Measurements from ENCODE around the gene DYDC1. TPM values are rescaled to one million over a fixed set of nuclear protein-coding genes. Genes with fewer than 3 reads are reported as not detected.
A peak's percentile ranks its signal among the peaks of the same experiment; 100 is the strongest.
"Not testable (repeated sequence)": the region's sequence is repeated elsewhere in the genome, so short reads cannot be mapped to it uniquely, and the experiment has no call there.

DYDC1 gene
- not detected in 2 replicates for total RNA-seq (2014; rRNA removed; shearing (Covaris generic))

DNA sequence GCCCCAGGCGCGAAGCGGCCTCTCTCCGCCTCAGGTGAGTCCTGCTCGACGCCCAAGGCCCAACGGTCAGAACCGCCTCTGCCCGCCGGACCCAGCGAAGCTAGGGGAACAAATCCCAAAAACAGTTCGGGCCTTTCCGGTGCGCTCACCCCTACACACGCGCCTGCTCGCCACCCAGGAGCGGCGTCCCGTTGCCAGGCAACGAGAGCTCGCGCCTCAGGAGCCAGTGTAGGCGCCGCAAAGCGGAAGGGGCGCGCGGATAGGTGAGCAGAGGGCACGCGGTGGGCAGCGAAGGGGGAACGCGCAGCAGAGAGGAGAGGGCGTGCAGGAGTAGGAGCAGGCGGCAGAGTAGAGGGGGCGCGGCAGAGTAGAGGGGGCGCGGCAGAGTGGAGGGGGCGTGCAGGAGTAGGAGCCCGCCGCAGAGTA, at the start of gene DYDC1, which contains the start of gene DYDC2:
DYDC1 (minus strand) TSS at position 193 of the 426 bp plus-strand sequence. CDS start 4,154 bp downstream, outside the sequence.
DYDC2 (plus strand) TSS at position 219 of the 426 bp plus-strand sequence. CDS start 5,663 bp downstream, outside the sequence.
- DNase-seq (ENCODE audit: low read depth): peak; percentile 70

DNA sequence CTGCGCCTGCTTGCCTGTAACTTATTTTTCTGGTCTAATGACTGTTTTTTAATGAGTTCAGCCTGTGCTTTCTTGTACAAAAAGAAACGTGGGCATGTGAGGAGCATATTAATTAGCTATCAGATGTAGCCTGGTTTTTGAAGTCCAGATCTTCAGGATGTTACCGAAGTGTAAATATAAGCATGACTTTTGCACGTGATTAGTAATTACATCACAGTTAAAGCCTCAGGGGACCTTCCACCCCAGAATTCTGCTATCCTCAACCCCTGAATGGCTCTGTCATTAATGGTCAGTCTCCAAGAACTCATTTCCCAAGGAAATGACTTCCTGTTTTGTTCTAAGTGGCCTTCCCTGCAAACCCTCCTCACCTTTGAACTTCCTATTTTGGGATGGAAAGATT, 49.6 kb upstream of the DYDC1 start:
- DNase-seq (ENCODE audit: low read depth): no peak

- DNase-seq (ENCODE audit: low read depth): no peak
These were observed 49.1 kb upstream of the DYDC1 start for GRCh38 chr10:80405626-80406025.

DNA sequence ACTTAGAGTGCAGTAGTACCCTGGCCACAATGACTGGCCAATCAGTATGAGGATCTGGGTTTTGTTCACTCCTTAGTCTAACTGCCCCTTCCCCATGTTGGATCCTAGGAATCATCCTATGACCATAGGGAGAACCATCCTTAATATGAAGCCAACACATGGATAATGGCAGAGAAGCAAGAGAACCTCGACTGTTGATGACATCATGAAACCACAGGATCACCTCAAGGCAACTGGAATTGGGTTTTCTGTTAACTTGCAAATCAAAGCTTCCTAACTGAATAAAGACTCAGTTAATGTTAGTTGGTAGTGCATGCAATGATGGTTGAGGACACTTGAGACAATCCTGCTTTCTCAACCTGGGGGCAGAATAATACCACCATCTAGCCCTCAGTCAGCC, 48.5 kb upstream of the DYDC1 start:
- no peak for DNase-seq (ENCODE audit: low read depth)

DNA sequence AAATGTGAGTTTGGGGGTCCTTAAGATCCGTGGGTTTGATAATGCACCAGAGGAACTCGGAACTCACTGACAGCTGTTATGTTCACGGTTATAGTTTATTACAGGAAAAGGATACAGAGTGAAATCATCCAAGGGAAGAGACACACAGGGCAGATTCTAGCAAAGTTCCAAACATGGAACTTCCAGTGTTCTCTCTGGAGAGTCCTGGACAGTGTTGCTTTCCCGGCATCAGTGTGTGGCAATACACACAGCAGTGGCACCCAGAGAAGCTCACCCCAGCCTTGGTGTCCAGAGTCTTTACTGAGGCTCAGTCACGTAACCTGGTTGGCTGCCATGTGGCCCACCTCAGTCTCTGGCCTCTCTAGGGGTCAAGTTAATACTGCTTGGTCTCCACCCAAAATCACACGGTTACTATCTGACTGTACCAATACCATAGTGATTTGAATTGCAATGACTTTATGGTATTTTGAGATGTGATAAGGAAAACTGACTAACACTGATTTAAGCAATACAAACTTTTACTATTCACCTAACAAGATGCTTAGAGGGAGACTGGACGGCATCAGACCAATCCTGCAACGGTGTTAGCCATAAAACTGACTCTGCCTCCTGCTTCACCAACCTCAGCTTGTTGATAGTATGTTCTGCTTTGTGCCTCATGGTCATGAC, 43.7 kb upstream of the DYDC1 start:
- no peak for DNase-seq (ENCODE audit: low read depth)

GRCh38 chr10:80397014-80397413, 40.5 kb upstream of the DYDC1 start:
- DNase-seq (ENCODE audit: low read depth): no peak

DNA sequence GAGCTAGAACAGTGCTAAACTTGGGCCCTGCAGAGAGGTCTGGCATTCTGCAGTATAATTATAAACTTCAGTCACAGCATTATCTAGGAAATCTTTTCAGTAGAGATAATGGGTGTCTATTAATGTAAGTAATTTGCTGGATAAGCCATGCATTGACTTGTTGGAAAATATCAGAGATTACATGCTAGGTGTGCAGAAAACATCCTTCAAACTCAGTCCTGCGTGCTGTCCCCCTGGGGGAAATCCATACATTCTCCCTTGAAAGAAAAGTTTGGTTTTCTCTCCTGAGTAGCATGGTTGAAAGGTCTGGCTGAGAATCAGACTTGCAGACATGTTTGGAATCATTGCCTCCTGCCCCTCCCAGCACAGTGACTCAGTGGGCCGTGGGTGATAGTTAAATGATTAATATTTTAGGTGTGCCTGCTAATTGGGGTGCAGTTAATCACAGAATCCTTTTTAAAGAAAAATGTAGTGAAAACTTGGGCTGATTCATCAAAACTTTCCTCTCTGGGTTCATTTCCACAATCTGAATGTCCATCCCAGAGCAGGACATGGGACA, 37.9 kb upstream of the DYDC1 start:
- no peak for DNase-seq (ENCODE audit: low read depth)

DNA sequence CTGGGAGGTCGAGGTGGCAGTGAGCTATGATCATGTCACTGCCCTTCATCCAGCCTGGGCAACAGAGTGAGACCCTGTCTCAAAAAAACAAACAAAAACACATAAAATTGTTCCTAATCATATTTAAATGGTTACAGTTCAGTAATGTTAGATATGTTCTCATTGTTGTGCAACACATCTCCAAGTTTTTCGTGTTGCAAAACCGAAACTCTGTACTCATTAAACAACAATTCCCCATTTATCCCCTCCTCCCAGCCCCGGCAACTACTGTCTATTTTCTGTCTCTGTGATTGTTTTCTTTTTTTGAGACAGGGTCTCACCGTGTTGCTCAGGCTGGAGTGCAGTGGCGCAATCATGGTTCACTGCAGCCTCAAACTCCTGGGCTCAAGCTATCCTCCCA, 35.7 kb upstream of the DYDC1 start:
- DNase-seq (ENCODE audit: low read depth): no peak

DNA sequence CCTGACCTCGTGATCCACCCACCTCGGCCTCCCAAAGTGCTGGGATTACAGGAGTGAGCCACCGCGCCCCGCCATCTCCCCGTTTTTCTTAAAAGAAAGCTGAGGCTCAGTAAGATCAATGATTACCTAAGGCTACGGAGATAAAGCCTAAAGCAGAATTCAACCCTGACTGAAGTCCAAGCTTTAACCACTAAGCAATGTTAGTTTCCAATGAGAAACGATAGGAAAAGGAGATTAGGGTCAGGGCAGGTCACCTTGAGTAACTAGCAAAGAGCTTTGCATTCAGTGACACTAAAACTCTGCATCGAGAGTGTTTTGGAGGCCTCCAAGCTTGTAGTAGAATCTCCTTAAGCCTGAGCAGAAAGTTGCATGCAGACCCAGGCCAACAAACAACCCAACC, 34.2 kb upstream of the DYDC1 start:
- DNase-seq (ENCODE audit: low read depth): no peak

GRCh38 chr10:80382989-80383388, 26.4 kb upstream of the DYDC1 start:
- DNase-seq (ENCODE audit: low read depth): peak; percentile 28

GRCh38 chr10:80380185-80380584, 23.6 kb upstream of the DYDC1 start:
- DNase-seq (ENCODE audit: low read depth): no peak

DNA sequence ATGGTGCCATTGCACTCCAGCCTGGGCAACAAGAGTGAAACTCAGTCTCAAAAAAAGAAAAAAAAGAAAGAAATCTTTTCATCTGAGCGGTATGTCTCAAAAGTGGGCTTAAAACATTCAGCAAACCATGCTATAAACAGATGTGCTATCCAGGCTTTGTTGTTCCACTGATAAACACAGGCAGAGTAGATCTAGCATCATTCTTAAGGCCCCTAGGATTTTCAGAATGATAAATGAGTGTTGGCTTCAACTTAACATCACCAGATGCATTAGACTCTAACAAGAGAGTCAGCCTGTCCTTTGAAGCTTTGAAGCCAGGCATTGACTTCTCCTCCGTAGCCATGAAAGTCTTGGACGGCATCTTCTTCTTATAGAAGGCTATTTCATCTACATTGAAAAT, 23.1 kb upstream of the DYDC1 start:
- DNase-seq (ENCODE audit: low read depth): no peak

DNA sequence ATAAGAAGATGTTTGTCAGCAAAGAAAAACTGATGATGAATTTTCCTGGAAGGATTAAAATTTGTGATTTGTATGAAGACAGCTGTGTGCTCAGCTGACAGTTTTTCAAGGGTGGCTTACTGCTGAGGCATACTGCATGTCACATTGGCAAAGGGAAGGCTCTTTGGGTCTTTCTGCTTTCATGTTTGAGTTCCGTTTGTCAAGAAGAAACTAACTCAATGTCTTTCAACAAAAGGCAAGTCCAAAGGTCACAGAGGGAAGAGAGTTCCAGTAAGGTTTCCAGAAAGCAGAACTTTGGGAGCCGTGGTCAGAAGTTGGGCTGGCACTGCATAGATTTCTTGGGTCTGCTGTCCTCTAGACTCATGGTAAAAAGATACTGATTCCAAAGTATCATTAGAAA, 16.9 kb upstream of the DYDC1 start:
- DNase-seq (ENCODE audit: low read depth): no peak

DNA sequence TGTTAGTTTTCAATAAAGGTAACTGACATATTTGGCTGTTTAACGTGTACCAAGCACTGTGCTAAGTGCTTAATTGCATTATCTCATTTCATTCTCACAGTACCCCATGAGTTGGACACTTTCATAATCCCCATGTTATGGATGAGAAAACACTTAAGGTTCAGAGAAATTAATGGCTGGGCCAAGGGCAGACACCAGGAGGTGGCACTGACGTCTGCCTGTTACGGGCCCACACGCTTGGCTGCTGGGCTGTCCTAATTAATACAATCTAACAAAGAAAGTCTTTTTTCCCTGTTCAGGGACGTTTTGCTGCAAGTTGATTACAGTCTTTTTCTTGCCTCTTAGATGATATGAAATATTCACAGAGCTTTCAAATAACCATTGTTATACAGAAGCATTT, 16.1 kb upstream of the DYDC1 start:
- no peak for DNase-seq (ENCODE audit: low read depth)

DNA sequence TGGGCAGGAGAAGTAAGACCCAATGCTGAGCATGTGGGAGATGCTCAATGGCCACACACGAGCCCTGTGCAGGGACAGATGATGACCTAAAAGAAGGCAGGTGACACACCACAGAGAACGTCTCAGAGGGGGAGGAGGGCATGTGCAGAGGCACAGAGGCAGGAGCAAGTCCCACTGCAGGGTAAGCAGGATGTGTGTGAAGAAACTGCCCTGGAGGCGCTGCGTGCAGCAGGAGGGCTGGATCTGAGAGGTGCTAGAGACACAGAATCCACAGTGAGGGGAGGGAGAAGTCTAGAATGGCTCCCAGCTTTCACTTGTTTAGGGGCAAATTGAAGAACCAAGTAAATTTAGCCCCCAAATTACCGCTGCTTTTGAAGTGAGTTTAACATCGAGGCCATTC, 14.9 kb upstream of the DYDC1 start:
- no peak for DNase-seq (ENCODE audit: low read depth)

- no peak for DNase-seq (ENCODE audit: low read depth)
These were observed 9.0 kb upstream of the DYDC1 start for GRCh38 chr10:80365510-80365909.

DNA sequence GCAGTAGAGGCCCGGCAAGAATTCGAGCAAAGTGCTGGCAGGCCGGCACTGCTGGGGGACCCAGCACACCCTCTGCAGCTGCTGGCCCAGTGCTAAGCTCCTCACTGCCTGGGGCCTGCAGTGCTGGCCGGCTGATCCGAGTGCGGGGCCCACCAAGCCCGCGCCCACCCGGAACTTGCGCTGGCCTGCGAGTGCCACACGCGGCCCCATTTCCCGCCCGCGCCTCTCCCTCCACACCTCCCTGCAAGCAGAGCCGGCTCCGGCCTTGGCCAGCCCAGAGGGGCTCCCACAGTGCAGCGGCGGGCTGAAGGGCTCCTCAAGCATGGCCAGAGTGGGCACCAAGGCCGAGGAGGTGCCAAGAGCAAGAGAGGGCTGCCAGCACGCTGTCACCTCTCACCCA, 3.1 kb upstream of the DYDC1 start:
- DNase-seq (ENCODE audit: low read depth): no peak

- DNase-seq (ENCODE audit: low read depth): not testable (repeated sequence)
These were observed 2.4 kb upstream of the DYDC1 start for GRCh38 chr10:80358925-80359324.

- no peak for DNase-seq (ENCODE audit: low read depth)
These were observed 1.2 kb upstream of the DYDC1 start for GRCh38 chr10:80357851-80358125.

GRCh38 chr10:80356989-80357850, 665 bp upstream of the DYDC1 start:
- peak; percentile 22 for DNase-seq (ENCODE audit: low read depth)

GRCh38 chr10:80351220-80351619, 5.3 kb downstream of the DYDC1 start:
- DNase-seq (ENCODE audit: low read depth): no peak

GRCh38 chr10:80350251-80350650, 6.3 kb downstream of the DYDC1 start:
- no peak for DNase-seq (ENCODE audit: low read depth)

GRCh38 chr10:80344912-80345311, 11.6 kb downstream of the DYDC1 start:
- DNase-seq (ENCODE audit: low read depth): no peak
